ENCODE results near the gene SOHLH1. TPM values are rescaled to one million over a fixed set of nuclear protein-coding genes. Genes with fewer than 3 reads are reported as not detected.
A peak's percentile ranks its signal among the peaks of the same experiment; 100 is the strongest.

SOHLH1 gene
- total RNA-seq, 1 experiment from 2014 or later, result not detected

- no peak for DNase-seq
- H3K27me3 ChIP-seq (ENCODE audit: control insufficient read depth, insufficient read depth, low read length), result peaks cover 2% of the 10 kb centered on the region; the same call in 1 of the 2 replicates
- no peaks in the 10 kb centered on the region for H3K36me3 ChIP-seq (replicated peaks; ENCODE audit: control insufficient read depth, insufficient read depth, low read length)
- H3K4me3 ChIP-seq (ENCODE audit: insufficient read depth, low read depth, low read length), result no peak overlapping the region
Measured at GRCh38 chr9:135736979-135737839, 37.9 kb upstream of the SOHLH1 start.

- no peak overlapping the region; the same call in 1 of the 2 replicates for H3K4me3 ChIP-seq (ENCODE audit: insufficient read depth, low read depth, low read length)
- H3K36me3 ChIP-seq (replicated peaks; ENCODE audit: control insufficient read depth, insufficient read depth, low read length), result no peaks in the 10 kb centered on the region
- peak; percentile 82 for DNase-seq
- H3K27me3 ChIP-seq (ENCODE audit: control insufficient read depth, insufficient read depth, low read length), result peaks cover 2% of the 10 kb centered on the region; the same call in 1 of the 2 replicates
Measured at GRCh38 chr9:135736272-135736978, 37.1 kb upstream of the SOHLH1 start.

GRCh38 chr9:135734616-135735144 lies 35.4 kb upstream of the SOHLH1 start:
- H3K27me3 ChIP-seq (ENCODE audit: control insufficient read depth, insufficient read depth, low read length), result peaks cover 2% of the 10 kb centered on the region; the same call in 1 of the 2 replicates
- no peaks in the 10 kb centered on the region for H3K36me3 ChIP-seq (replicated peaks; ENCODE audit: control insufficient read depth, insufficient read depth, low read length)
- DNase-seq, result peak; percentile 72
- H3K4me3 ChIP-seq (ENCODE audit: insufficient read depth, low read depth, low read length), result no peak overlapping the region

GRCh38 chr9:135732569-135733257 lies 33.4 kb upstream of the SOHLH1 start:
- H3K36me3 ChIP-seq (replicated peaks; ENCODE audit: control insufficient read depth, insufficient read depth, low read length), result no peaks in the 10 kb centered on the region
- H3K4me3 ChIP-seq (ENCODE audit: insufficient read depth, low read depth, low read length), result no peak overlapping the region
- peaks cover 2% of the 10 kb centered on the region; the same call in 1 of the 2 replicates for H3K27me3 ChIP-seq (ENCODE audit: control insufficient read depth, insufficient read depth, low read length)
- DNase-seq, result no peak

GRCh38 chr9:135731454-135731853 lies 32.2 kb upstream of the SOHLH1 start:
- no peaks in the 10 kb centered on the region for H3K36me3 ChIP-seq (replicated peaks; ENCODE audit: control insufficient read depth, insufficient read depth, low read length)
- H3K4me3 ChIP-seq (ENCODE audit: insufficient read depth, low read depth, low read length), result no peak overlapping the region
- no peak for DNase-seq

DNA sequence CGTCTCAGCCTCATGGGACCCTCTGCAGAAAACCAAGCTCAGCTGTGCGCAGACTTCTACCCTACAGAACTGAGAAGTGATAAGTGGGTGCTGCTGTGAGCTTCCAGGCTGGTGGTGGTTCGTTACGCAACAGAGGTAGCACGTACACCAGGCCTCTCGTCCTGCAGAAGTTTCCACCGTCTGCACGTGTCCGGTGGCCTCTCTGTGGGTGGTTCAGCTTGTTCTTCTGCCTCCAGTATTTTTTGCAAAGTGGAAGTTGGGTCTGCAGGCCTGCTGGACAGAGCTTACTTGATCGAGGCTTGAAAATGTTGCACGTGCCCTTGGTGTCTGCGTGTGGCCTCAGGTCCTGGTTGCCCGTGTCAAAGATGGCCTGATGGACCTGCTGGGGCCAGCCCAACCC lies 30.2 kb upstream of the SOHLH1 start:
- no peak for DNase-seq
- H3K27me3 ChIP-seq (ENCODE audit: control insufficient read depth, insufficient read depth, low read length), result no peaks in the 10 kb centered on the region
- H3K4me3 ChIP-seq (ENCODE audit: insufficient read depth, low read depth, low read length), result no peak overlapping the region
- no peaks in the 10 kb centered on the region for H3K36me3 ChIP-seq (replicated peaks; ENCODE audit: control insufficient read depth, insufficient read depth, low read length)

More at GRCh38 chr9:135731454-135731853, 32.2 kb upstream of the SOHLH1 start:
- no peaks in the 10 kb centered on the region for H3K27me3 ChIP-seq (ENCODE audit: control insufficient read depth, insufficient read depth, low read length)

DNA sequence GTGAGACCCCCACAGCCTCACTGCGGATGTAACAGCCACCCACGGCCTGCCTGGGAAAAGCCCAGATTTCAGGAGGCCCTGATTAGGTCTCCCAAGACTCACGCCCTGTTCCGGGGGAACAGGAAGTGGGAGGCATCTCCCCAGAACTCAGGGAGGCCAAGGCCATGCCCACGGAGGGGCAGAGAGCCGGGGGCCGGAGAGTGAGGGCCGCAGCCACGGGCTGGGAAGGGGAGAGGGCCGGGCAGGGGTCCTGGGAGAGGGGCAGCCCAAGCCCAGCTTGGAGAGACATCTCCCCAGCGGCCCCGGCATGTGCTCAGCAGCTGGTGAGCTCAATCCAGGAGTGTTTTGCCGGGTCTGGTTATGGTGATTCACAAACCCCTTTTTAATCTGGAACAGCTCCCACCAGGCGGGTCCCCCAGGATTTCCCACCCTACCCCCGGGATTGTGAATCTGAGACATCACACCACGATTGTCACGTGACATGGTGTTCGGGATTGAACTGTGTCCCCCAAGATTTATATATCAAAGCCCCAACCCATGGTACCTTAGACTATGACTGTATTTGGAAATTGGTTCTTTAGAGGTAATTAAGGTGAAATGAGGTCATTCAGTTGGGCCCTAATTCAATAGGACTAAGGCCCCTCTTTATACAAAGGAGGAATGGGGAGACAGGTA lies 29.3 kb upstream of the SOHLH1 start:
- Histone ChIP-seq H3K4me3 (ENCODE audit: insufficient read depth, low read depth, low read length) (no peak overlapping the region), H3K36me3 (replicated peaks; ENCODE audit: control insufficient read depth, insufficient read depth, low read length) (no peaks in the 10 kb centered on the region), H3K27me3 (ENCODE audit: control insufficient read depth, insufficient read depth, low read length) (no peaks in the 10 kb centered on the region)
- DNase-seq, result no peak

DNA sequence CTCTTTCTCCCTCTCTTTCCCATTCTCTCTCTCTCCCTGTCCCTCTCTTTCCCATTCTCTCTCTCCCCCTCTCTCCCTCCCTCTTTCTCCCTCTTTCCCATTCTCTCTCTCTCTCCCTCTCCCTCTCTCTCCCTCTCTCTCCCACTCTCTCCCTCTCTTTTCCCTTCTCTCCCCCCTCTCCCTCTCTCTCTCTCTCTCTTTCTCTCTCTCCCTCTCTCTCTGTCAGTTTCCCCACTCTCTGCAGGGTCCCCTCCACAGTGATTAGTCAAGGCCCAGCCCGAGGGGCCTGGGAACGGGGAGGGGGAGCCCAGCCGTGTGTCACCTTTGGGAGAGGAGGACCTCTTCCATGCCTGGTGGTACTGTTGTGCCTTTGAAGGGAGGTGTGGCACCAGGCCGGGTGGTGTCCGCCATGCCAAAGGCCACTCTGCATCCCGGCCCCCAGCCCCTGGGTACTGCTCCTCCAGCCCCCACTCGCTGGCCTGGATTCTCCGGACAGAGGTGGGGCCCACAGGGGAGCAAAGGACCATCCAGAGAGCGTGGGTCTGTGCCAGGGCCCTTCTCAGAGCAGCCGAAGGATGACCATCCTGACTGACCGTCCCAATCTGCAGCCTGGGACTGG lies 28.1 kb upstream of the SOHLH1 start:
- Histone ChIP-seq H3K27me3 (ENCODE audit: control insufficient read depth, insufficient read depth, low read length) (no peaks in the 10 kb centered on the region), H3K36me3 (replicated peaks; ENCODE audit: control insufficient read depth, insufficient read depth, low read length) (no peaks in the 10 kb centered on the region), H3K4me3 (ENCODE audit: insufficient read depth, low read depth, low read length) (no peak overlapping the region)
- no peak for DNase-seq

GRCh38 chr9:135726138-135726853 lies 27.0 kb upstream of the SOHLH1 start:
- Histone ChIP-seq H3K27me3 (ENCODE audit: control insufficient read depth, insufficient read depth, low read length) (no peaks in the 10 kb centered on the region), H3K4me3 (ENCODE audit: insufficient read depth, low read depth, low read length) (no peak overlapping the region), H3K36me3 (replicated peaks; ENCODE audit: control insufficient read depth, insufficient read depth, low read length) (no peaks in the 10 kb centered on the region)
- DNase-seq, result no peak

- DNase-seq, result no peak
- Histone ChIP-seq H3K4me3 (ENCODE audit: insufficient read depth, low read depth, low read length) (no peak overlapping the region), H3K27me3 (ENCODE audit: control insufficient read depth, insufficient read depth, low read length) (no peaks in the 10 kb centered on the region), H3K36me3 (replicated peaks; ENCODE audit: control insufficient read depth, insufficient read depth, low read length) (no peaks in the 10 kb centered on the region)
Measured at GRCh38 chr9:135724186-135724787, 25.0 kb upstream of the SOHLH1 start.

GRCh38 chr9:135722365-135722764 lies 23.1 kb upstream of the SOHLH1 start:
- no peaks in the 10 kb centered on the region for H3K36me3 ChIP-seq (replicated peaks; ENCODE audit: control insufficient read depth, insufficient read depth, low read length)
- no peak overlapping the region for H3K4me3 ChIP-seq (ENCODE audit: insufficient read depth, low read depth, low read length)
- no peaks in the 10 kb centered on the region for H3K27me3 ChIP-seq (ENCODE audit: control insufficient read depth, insufficient read depth, low read length)
- DNase-seq, result no peak

DNA sequence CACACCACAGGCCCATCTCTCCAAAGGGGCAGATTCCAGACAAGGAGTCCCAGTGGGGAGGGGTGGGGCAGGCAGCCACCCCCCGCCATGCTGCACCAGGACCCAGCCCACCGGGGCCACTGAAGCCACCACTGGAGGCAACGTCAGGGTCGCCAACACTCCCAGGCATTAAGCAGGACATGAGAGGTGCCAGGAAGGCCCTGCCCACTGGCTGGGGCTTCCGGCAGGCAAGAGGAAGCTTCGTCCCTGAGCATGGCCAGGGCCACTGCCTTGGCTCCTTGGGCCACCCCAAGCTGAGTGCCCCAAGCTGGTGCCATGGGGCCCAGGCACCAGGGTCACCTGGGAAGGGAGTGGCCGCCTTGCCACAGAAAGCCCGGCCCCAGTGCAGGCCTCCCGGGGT lies 20.2 kb upstream of the SOHLH1 start:
- no peak for DNase-seq
- no peaks in the 10 kb centered on the region for H3K36me3 ChIP-seq (replicated peaks; ENCODE audit: control insufficient read depth, insufficient read depth, low read length)
- H3K27me3 ChIP-seq (ENCODE audit: control insufficient read depth, insufficient read depth, low read length), result no peaks in the 10 kb centered on the region; the same call in 1 of the 2 replicates
- H3K4me3 ChIP-seq (ENCODE audit: insufficient read depth, low read depth, low read length), result no peak overlapping the region

DNA sequence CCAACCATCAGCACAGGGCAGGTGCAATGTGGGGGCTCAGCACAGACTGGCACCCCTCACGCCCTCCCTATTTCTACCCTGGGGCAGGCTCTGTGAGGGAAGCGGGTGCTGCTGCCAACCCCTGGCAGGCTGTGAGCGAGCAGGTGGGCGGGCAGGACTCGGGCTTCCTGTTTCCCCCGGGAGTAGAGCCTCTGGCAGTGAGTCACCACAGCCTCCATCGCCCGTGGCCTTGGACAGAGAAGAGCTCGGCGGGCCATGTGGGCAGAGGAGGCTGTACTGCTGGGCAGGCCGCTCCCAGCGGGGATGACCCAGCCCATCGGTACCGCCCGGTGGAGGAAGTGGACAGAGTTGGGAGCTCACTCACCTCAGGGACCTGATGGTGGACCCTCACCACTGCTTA lies 19.3 kb upstream of the SOHLH1 start:
- Histone ChIP-seq H3K4me3 (ENCODE audit: insufficient read depth, low read depth, low read length) (no peak overlapping the region), H3K27me3 (ENCODE audit: control insufficient read depth, insufficient read depth, low read length) (no peaks in the 10 kb centered on the region; the same call in 1 of the 2 replicates), H3K36me3 (replicated peaks; ENCODE audit: control insufficient read depth, insufficient read depth, low read length) (no peaks in the 10 kb centered on the region)
- no peak for DNase-seq

Data from H7 (cell line).